Right atrium auricular region (tissue), 2 donors: ENCODE measurements around the gene RUNX2. TPM values are rescaled to one million over a fixed set of nuclear protein-coding genes. Genes with fewer than 3 reads are reported as not detected.

ENCODE experiments used
- DNase-seq: peaks from one replicate; pipeline ENCODE4 v3.0.0-alpha.2; 2019; ENCODE audit warnings: low spot score
- H3K27ac ChIP-seq, 2 donors: fragments of 200-600 bp; sonication (generic); 1 replicate in 1 of 2; 2 replicates in 1 of 2; pipeline ENCODE4 v1.5.1; 2016 to 2019
- H3K27me3 ChIP-seq, 2 donors: fragments of 200-600 bp; sonication (generic); one replicate each; pipeline versions ENCODE4 v1.5.1 to v1.6.0; 2017 to 2019
- H3K36me3 ChIP-seq: fragments of 200-600 bp; sonication (generic); one replicate; pipeline ENCODE4 v1.5.1; 2016
- H3K4me1 ChIP-seq, 2 donors: fragments of 200-600 bp; sonication (generic); one replicate each; pipeline versions ENCODE4 v1.5.1 to v1.6.0; 2017 to 2019
- H3K4me3 ChIP-seq, 2 donors: fragments of 200-600 bp; sonication (generic); 1 replicate in 1 of 2; 2 replicates in 1 of 2; pipeline ENCODE4 v1.5.1; 2017 to 2019; ENCODE audit warnings: mild to moderate bottlenecking in 1 of 2, moderate library complexity in 1 of 2
- H3K9me3 ChIP-seq, 2 donors: fragments of 200-600 bp; sonication (generic); one replicate each; pipeline ENCODE4 v1.5.1; 2019
- total RNA-seq, 2 donors: library from RNA; depleted of rRNA; stranded (reverse); fragments of >200 nt; gene quantifications; one replicate each; pipeline ENCODE4 v1.1.0, GENCODE V29; 2016
- TF ChIP-seq, protein P1 (sequence below), 2 donors: fragments of 200-600 bp; sonication (generic); IDR thresholded peaks; one replicate each; pipeline ENCODE4 v1.5.1; 2019; ENCODE audit warnings: antibody characterized with exemption in 2 of 2

Gene RUNX2
- total RNA-seq, 2 donors from 2014 or later, result 0.55 to 0.85 TPM

GRCh38 chr6:45371924-45372573, 43.9 kb downstream of the RUNX2 start:
- no peaks in the 10 kb centered on the region for H3K9me3 ChIP-seq
- peaks cover 0 to 8% of the 10 kb centered on the region in 2 donors for H3K4me1 ChIP-seq
- DNase-seq, result no peak
- no peak overlapping the region for H3K27ac ChIP-seq
- TF ChIP-seq, protein P1, sequence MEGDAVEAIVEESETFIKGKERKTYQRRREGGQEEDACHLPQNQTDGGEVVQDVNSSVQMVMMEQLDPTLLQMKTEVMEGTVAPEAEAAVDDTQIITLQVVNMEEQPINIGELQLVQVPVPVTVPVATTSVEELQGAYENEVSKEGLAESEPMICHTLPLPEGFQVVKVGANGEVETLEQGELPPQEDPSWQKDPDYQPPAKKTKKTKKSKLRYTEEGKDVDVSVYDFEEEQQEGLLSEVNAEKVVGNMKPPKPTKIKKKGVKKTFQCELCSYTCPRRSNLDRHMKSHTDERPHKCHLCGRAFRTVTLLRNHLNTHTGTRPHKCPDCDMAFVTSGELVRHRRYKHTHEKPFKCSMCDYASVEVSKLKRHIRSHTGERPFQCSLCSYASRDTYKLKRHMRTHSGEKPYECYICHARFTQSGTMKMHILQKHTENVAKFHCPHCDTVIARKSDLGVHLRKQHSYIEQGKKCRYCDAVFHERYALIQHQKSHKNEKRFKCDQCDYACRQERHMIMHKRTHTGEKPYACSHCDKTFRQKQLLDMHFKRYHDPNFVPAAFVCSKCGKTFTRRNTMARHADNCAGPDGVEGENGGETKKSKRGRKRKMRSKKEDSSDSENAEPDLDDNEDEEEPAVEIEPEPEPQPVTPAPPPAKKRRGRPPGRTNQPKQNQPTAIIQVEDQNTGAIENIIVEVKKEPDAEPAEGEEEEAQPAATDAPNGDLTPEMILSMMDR (IDR thresholded peaks at IDR 0.05), result no peak
- H3K4me3 ChIP-seq, result no peak overlapping the region
- no peaks in the 10 kb centered on the region for H3K27me3 ChIP-seq
- no peaks in the 10 kb centered on the region for H3K36me3 ChIP-seq

DNA sequence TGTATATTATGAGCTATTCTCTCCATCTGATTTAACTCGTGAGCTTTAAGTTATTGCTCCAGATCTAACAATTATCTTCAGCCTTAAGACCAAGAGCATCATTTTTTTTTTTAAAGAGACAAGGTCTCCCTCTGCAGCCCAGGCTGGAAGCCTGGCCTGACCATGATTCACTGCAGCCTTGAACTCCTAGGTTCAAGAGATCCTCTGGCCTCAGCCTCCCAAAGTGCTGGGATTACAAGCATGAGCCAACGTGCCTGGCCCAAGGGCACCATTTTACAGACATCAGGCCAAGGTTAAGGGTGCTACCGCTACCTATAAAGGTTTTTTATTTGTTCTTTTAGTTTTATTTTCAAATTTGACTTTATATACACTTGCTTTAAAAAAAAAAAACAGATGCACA, 47.3 kb downstream of the RUNX2 start:
- H3K4me3 ChIP-seq, result no peak overlapping the region
- no peaks in the 10 kb centered on the region for H3K9me3 ChIP-seq
- no peak for DNase-seq
- H3K4me1 ChIP-seq, result peaks cover 0 to 17% of the 10 kb centered on the region in 2 donors
- no peak overlapping the region for H3K27ac ChIP-seq
- no peaks in the 10 kb centered on the region for H3K36me3 ChIP-seq
- no peaks in the 10 kb centered on the region for H3K27me3 ChIP-seq
- TF ChIP-seq, protein P1 (IDR thresholded peaks at IDR 0.05), result no peak

DNA sequence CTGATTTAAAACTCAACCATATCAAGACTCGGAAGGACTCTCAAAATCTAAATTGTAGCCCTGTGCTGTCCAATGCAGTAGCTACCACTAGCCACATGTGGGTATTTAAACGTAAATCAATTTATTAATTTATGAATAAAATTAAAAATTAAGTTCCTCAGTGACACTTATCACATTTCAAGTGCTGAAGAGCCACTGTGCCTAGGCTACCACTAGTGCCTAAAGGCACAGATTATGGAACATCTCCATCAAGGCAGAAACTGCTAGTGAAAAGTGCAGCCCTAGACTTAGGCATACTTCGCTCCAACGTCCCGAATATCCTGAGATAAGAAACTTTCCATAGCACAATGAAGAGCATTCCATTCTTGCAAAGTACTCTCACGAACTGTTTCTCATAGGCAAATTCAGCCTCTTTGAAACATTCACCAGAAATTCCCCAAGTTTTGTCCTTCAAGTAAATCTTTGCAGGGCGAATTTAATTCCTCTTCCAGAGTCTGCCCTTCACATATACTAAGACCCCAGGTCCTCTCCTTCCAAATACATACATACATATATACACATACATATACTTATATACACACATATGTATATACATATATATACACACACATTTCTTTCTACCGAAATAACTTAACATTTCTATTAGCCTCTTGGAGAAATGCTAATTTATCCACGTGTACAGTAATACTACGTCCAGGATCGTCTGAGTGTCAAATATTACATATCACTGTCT, 48.3 kb downstream of the RUNX2 start:
- peaks cover 0 to 17% of the 10 kb centered on the region in 2 donors for H3K4me1 ChIP-seq
- TF ChIP-seq, protein P1 (IDR thresholded peaks at IDR 0.05), result no peak
- no peak for DNase-seq
- no peaks in the 10 kb centered on the region for H3K27me3 ChIP-seq
- H3K27ac ChIP-seq, result peak overlapping the region; percentile 92 to 98
- no peaks in the 10 kb centered on the region for H3K9me3 ChIP-seq
- H3K36me3 ChIP-seq, result no peaks in the 10 kb centered on the region
- peak overlapping the region; percentile 82 to 85 for H3K4me3 ChIP-seq

DNA sequence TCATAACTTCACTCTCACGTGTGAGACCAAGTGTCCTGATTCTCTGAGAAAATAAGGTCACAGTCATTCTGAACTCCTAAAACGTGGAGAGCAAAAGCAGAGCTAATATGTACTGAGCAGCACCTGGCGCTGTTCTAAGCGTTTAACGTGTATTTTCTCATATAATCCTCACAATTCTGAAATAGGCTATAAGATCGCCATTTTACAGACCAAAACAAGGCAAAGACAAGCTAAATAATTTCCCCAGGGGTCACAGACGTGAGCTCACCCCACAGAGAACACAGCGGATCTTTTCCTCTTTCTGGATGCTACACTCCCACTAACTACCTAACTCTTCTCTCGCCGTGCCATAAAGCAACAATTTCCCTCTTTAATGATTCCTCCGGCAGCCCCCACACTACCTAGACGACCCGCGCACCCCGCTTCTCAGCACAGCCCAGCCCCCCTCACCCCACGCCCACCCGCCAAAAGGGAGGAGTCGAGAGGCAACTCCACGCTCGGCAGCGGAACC, 49.0 kb downstream of the RUNX2 start:
- H3K27ac ChIP-seq, result peak overlapping the region; percentile 92 to 98
- TF ChIP-seq, protein P1 (IDR thresholded peaks at IDR 0.05), result no peak
- no peaks in the 10 kb centered on the region for H3K27me3 ChIP-seq
- no peaks in the 10 kb centered on the region for H3K36me3 ChIP-seq
- H3K4me1 ChIP-seq, result peaks cover 0 to 17% of the 10 kb centered on the region in 2 donors
- H3K9me3 ChIP-seq, result no peaks in the 10 kb centered on the region
- peak overlapping the region; percentile 82 to 85 for H3K4me3 ChIP-seq
- no peak for DNase-seq

- H3K36me3 ChIP-seq, result no peaks in the 10 kb centered on the region
- H3K27ac ChIP-seq, result peak within 1 kb of the TSS; percentile 92 to 98
- no peaks in the 10 kb centered on the region for H3K9me3 ChIP-seq
- H3K4me1 ChIP-seq, result peaks cover 0 to 17% of the 10 kb centered on the region in 2 donors
- peak; percentile 86 for DNase-seq
- no peaks in the 10 kb centered on the region for H3K27me3 ChIP-seq
- H3K4me3 ChIP-seq, result peak within 1 kb of the TSS; percentile 82 to 85
- TF ChIP-seq, protein P1 (IDR thresholded peaks at IDR 0.05), result peak in 1 of 2 donors; percentile 40
These were observed 49.6 kb downstream of the RUNX2 start, which contains the start of gene SUPT3H for GRCh38 chr6:45377554-45378333. Gene SUPT3H (minus strand): TSS chr6:45377934.
